DOHH2 (cell line): ENCODE results near the gene CDK5.

Source experiments
- CTCF ChIP-seq: fragments of 200-600 bp; sonication (generic); IDR thresholded peaks from one replicate; pipeline ENCODE4 v1.5.1; 2014; ENCODE audit warnings: antibody characterized with exemption, mild to moderate bottlenecking, low read depth, low read length; ENCODE audit not compliant: poor library complexity, severe bottlenecking
- EZH2phosphoT487 ChIP-seq: fragments of 200-600 bp; sonication (generic); IDR thresholded peaks from 2 replicates; pipeline ENCODE4 v1.6.1; 2017; ENCODE audit warnings: borderline replicate concordance, mild to moderate bottlenecking, antibody characterized with exemption, low read length, moderate library complexity, mixed read lengths

- TF ChIP-seq CTCF (no peak), EZH2phosphoT487 (no peak)
Observed at GRCh38 chr7:151023232-151023631, 34.5 kb downstream of the CDK5 start.
